ENCODE data around the gene ZNF75A.
A peak's percentile ranks its signal among the peaks of the same experiment; 100 is the strongest.

ZNF75A gene

DNA sequence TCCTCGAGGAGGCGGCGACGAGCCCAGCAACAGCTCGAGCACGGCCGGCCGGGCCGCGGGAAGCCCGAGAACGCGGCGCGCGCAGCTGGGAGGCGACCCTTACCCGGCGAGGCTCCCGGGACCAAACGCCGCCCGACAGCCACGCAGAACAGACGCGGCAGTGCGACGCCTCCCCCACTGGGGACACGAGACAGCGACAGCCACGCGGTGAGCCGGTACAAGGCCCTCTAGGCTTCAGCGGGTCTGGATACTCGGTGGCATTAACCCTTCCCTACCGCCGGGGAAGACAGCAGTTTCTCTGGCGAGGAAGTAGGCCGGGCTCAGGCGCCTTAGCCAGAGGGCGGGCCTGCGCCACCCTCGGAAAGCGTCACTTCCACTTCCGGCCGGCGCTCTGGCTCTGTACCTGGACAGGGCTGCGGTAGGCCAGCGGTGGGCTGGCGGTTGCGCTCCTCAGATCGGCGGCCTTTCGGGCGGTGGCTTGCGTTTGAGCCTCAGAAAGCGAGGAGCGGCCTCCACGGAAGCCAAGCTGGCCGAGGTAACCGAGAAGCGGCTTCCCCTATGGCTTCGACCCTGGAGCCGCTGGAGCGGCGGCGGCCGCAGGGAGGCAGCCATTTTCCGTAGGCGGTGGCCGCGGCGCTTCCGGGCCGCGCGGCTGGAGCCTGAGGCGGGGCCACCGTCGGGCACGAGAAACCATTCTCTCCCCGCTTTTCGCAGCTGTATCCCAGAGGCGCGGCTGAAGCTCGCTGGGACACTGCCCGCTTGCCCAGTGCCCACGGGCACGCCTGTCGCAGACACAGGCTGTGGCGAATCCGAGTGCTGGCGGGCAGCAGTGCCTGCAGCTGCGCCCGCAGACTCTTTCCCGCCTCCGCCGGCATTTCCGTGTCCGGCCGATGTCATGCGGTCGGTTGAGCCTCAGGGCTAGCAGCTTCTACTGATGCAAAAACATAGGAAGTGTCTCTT, at the start of gene ZNF75A, which contains the start of gene TIGD7:
ZNF75A (plus strand) TSS at position 389 of the 960 bp plus-strand sequence. CDS start 2,932 bp downstream, outside the sequence.
TIGD7 (minus strand) TSS at position 322 of the 960 bp plus-strand sequence. CDS start 4,816 bp downstream, outside the sequence.
- ChIA-PET CTCF (interaction anchor here (0.9 to 1.2 kb wide), 3 partner anchors 17 to 1172 kb away, joined by 3 read pairs; no protein-coding TSS in a partner anchor), POLR2A (interaction anchor here (2.0 kb wide), 1 partner anchor 22 kb away, joined by 11 read pairs; the partner anchor contains the start of gene ZNF263)
- H3K4me3 ChIP-seq (ENCODE audit: low read depth, low read length): peak within 1 kb of the TSS; percentile 92
- DNase-seq (ENCODE audit: low read depth, low spot score): peak; percentile 45
- TF ChIP-seq, protein P1, sequence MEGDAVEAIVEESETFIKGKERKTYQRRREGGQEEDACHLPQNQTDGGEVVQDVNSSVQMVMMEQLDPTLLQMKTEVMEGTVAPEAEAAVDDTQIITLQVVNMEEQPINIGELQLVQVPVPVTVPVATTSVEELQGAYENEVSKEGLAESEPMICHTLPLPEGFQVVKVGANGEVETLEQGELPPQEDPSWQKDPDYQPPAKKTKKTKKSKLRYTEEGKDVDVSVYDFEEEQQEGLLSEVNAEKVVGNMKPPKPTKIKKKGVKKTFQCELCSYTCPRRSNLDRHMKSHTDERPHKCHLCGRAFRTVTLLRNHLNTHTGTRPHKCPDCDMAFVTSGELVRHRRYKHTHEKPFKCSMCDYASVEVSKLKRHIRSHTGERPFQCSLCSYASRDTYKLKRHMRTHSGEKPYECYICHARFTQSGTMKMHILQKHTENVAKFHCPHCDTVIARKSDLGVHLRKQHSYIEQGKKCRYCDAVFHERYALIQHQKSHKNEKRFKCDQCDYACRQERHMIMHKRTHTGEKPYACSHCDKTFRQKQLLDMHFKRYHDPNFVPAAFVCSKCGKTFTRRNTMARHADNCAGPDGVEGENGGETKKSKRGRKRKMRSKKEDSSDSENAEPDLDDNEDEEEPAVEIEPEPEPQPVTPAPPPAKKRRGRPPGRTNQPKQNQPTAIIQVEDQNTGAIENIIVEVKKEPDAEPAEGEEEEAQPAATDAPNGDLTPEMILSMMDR (IDR thresholded peaks at IDR 0.05; ENCODE audit: insufficient read depth, low read length, missing control alignments): peak; percentile 8

DNA sequence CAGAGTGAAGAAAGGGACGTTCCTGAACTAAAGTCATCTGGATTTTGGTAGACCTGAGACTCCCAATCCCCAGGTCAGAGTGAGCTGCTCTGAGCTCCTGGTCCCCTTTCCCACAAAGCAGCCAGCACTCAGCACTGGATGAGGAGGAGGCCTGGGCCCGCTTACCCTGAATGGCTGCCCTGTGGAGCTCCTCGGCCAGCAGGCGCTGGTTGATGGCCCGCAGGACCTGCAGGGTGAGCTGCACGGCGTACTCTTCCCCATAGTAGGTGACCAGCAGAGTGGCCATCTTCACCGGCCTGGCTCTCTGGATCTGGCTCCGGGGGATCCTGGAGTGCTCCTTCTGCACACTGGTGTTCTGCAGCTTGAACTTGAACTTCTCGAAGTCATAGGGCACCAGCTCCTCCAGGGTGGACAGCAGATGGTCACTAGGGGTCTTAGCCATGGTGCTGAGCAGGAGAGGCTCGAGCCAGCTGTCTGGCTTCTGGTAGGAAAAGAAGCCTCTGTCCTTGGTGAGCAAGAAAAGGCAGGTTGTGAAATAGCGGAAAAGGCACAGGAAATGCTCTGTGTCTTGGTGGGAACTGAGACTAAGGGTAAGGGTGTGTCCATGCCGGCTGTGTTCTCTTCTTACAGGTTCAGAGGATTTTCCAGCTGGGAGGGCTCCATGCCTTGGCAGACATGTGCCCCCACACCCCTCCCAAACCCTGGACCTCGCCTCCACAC, 49.0 kb upstream of the ZNF75A start, which contains the start of gene MEFV:
MEFV (minus strand) TSS at position 488 of the 720 bp plus-strand sequence; CDS start at position 442, 46 bp downstream.
- TF ChIP-seq, protein P1 (IDR thresholded peaks at IDR 0.05; ENCODE audit: insufficient read depth, low read length, missing control alignments): no peak
- no peak within 1 kb of the TSS for H3K4me3 ChIP-seq (ENCODE audit: low read depth, low read length)
- ChIA-PET POLR2A (no interaction called here), CTCF (interaction anchor here (0.7 to 1.5 kb wide), 2 partner anchors 8 to 225 kb away, joined by 3 to 4 read pairs; no protein-coding TSS in a partner anchor)
- no peak for DNase-seq (ENCODE audit: low read depth, low spot score)

DNA sequence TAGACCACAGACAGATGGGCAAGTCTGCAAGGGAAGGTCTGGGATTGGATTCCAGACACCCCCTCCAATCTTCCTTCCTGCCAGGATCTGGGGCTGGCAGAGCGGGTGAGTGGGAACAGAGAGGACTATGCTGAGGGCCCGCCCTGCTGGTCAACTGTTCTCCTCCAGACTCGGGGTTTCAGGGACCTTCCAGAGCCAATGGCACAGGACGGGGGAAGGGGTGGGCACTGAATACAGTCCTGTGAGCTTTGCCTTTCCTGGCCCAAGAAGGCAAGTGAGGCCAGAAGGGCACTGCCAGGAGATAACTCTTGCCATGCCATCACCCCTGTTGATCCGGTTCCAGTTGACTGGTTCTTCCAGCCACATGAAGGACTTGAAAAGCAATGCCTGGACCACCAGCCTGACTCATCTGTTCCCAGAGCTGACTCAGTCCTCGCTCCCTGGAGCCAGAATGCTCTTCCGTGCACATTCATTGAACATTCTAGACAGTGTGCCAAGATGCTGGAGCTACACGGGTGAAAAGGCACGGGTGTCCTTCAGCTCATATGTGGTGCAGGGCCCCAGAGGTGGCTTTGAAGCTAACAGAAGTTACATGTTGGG, 48.3 kb upstream of the ZNF75A start:
- DNase-seq (ENCODE audit: low read depth, low spot score): no peak
- POLR2A ChIA-PET: no interaction called here
- no peak overlapping the region for H3K4me3 ChIP-seq (ENCODE audit: low read depth, low read length)
- TF ChIP-seq, protein P1 (IDR thresholded peaks at IDR 0.05; ENCODE audit: insufficient read depth, low read length, missing control alignments): no peak
- CTCF ChIA-PET: interaction anchor here (1.5 kb wide), 1 partner anchor 8 kb away, joined by 4 read pairs; no protein-coding TSS in a partner anchor

DNA sequence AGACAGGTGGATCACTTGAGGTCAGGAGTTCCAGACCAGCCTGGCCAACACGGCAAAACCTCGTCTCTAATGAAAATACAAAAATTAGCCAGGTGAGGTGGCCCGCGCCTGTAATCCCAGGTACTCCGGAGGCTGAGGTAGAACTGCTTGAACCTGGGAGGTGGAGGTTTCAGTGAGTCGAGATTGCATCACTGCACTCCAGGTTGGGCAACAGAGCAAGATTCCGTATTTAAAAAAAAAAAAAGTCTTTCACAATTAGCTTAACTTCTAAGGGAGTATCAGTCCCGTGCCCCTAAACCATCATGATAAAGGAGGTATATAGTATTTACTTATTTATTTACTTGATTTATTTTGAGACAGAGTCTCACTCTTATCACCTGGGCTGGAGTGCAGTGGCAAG, 45.5 kb upstream of the ZNF75A start:
- ChIA-PET CTCF (no interaction called here), POLR2A (no interaction called here)
- DNase-seq (ENCODE audit: low read depth, low spot score): no peak
- TF ChIP-seq, protein P1 (IDR thresholded peaks at IDR 0.05; ENCODE audit: insufficient read depth, low read length, missing control alignments): no peak
- no peak overlapping the region for H3K4me3 ChIP-seq (ENCODE audit: low read depth, low read length)

DNA sequence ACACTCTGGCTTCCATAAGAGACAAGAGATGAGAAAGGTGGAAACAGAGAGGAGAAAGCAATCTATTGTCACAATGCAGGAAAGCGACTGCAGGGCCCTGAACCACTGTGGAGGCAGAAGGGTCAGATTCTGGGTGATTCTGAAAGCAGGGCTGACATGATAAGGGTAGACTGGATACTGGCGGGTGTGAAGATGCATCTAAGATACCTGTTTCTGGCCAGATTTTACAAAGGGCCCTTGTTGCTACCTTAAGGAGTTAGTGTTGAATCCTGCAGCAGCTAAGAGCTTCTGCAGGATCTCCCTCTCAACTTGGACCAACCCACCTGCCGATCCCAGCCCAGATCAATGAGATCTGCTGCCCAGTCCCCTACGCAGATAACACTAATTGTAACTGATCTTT, 42.8 kb upstream of the ZNF75A start:
- ChIA-PET POLR2A (interaction anchor here (1.5 kb wide), 1 partner anchor 20 kb away, joined by 4 read pairs; no protein-coding TSS in a partner anchor), CTCF (interaction anchor here (1.2 kb wide), 1 partner anchor 14 kb away, joined by 3 read pairs; no protein-coding TSS in a partner anchor)
- DNase-seq (ENCODE audit: low read depth, low spot score): no peak
- no peak overlapping the region for H3K4me3 ChIP-seq (ENCODE audit: low read depth, low read length)
- TF ChIP-seq, protein P1 (IDR thresholded peaks at IDR 0.05; ENCODE audit: insufficient read depth, low read length, missing control alignments): no peak
